ENCODE results near the gene SENP2. TPM values are rescaled to one million over a fixed set of nuclear protein-coding genes. Genes with fewer than 3 reads are reported as not detected.
"Not testable (repeated sequence)": the region's sequence is repeated elsewhere in the genome, so short reads cannot be mapped to it uniquely, and the experiment has no call there.

The SENP2 gene
- total RNA-seq, 1 donor from 2014 or later: 41.9 TPM

- H3K4me1 Mint-ChIP-seq: peaks cover 2% of the 10 kb centered on the region
- intact Hi-C loops (cut with micrococcal nuclease): no loop called here
- H3K36me3 Mint-ChIP-seq (ENCODE audit: low read depth): peaks cover 41% of the 10 kb centered on the region
- H3K27me3 Mint-ChIP-seq: no peaks in the 10 kb centered on the region
- H3K27ac Mint-ChIP-seq: peak overlapping the region; percentile 25
- H3K4me3 Mint-ChIP-seq: no peak overlapping the region
- H3K9me3 Mint-ChIP-seq: no peaks in the 10 kb centered on the region
- DNase-seq: no peak
Observed at GRCh38 chr3:185613016-185613415, 26.9 kb downstream of the SENP2 start.

GRCh38 chr3:185623939-185624665, 38.0 kb downstream of the SENP2 start:
- H3K4me1 Mint-ChIP-seq: peaks cover 9% of the 10 kb centered on the region
- H3K9me3 Mint-ChIP-seq: no peaks in the 10 kb centered on the region
- intact Hi-C loops (cut with micrococcal nuclease): no loop called here
- no peak overlapping the region for H3K4me3 Mint-ChIP-seq
- H3K27me3 Mint-ChIP-seq: no peaks in the 10 kb centered on the region
- H3K27ac Mint-ChIP-seq: no peak overlapping the region
- DNase-seq: no peak
- H3K36me3 Mint-ChIP-seq (ENCODE audit: low read depth): peaks cover 41% of the 10 kb centered on the region

- Mint-ChIP-seq H3K27me3 (no peaks in the 10 kb centered on the region), H3K9me3 (no peaks in the 10 kb centered on the region), H3K36me3 (ENCODE audit: low read depth) (peaks cover 44% of the 10 kb centered on the region), H3K4me1 (peaks cover 11% of the 10 kb centered on the region), H3K4me3 (peak overlapping the region; percentile 34), H3K27ac (peak overlapping the region; percentile 78)
- intact Hi-C loops (cut with micrococcal nuclease): no loop called here
- peak; percentile 70 for DNase-seq
Observed at GRCh38 chr3:185625784-185626183, 39.7 kb downstream of the SENP2 start.

- no peak overlapping the region for H3K27ac Mint-ChIP-seq
- intact Hi-C loops (cut with micrococcal nuclease): no loop called here
- H3K27me3 Mint-ChIP-seq: no peaks in the 10 kb centered on the region
- H3K36me3 Mint-ChIP-seq (ENCODE audit: low read depth): peaks cover 39% of the 10 kb centered on the region
- H3K4me3 Mint-ChIP-seq: no peak overlapping the region
- H3K9me3 Mint-ChIP-seq: no peaks in the 10 kb centered on the region
- H3K4me1 Mint-ChIP-seq: peaks cover 14% of the 10 kb centered on the region
- DNase-seq: no peak
Observed at GRCh38 chr3:185629554-185630181, 43.6 kb downstream of the SENP2 start.

GRCh38 chr3:185630182-185630622, 44.1 kb downstream of the SENP2 start:
- no peaks in the 10 kb centered on the region for H3K9me3 Mint-ChIP-seq
- no peak overlapping the region for H3K27ac Mint-ChIP-seq
- intact Hi-C loops (cut with micrococcal nuclease): no loop called here
- H3K4me3 Mint-ChIP-seq: no peak overlapping the region
- peaks cover 37% of the 10 kb centered on the region for H3K36me3 Mint-ChIP-seq (ENCODE audit: low read depth)
- DNase-seq: no peak
- no peaks in the 10 kb centered on the region for H3K27me3 Mint-ChIP-seq
- peaks cover 14% of the 10 kb centered on the region for H3K4me1 Mint-ChIP-seq

- no peak overlapping the region for H3K4me3 Mint-ChIP-seq
- H3K36me3 Mint-ChIP-seq (ENCODE audit: low read depth): peaks cover 30% of the 10 kb centered on the region
- peaks cover 9% of the 10 kb centered on the region for H3K4me1 Mint-ChIP-seq
- no peaks in the 10 kb centered on the region for H3K27me3 Mint-ChIP-seq
- no peak overlapping the region for H3K27ac Mint-ChIP-seq
- intact Hi-C loops (cut with micrococcal nuclease): no loop called here
- no peak for DNase-seq
- H3K9me3 Mint-ChIP-seq: no peaks in the 10 kb centered on the region
Observed at GRCh38 chr3:185631108-185631507, 45.0 kb downstream of the SENP2 start.

GRCh38 chr3:185631508-185632206, 45.6 kb downstream of the SENP2 start:
- Mint-ChIP-seq H3K36me3 (ENCODE audit: low read depth) (peaks cover 27% of the 10 kb centered on the region), H3K4me1 (peaks cover 8% of the 10 kb centered on the region), H3K4me3 (no peak overlapping the region), H3K27ac (no peak overlapping the region), H3K9me3 (no peaks in the 10 kb centered on the region), H3K27me3 (no peaks in the 10 kb centered on the region)
- intact Hi-C loops (cut with micrococcal nuclease): no loop called here
- DNase-seq: no peak

- intact Hi-C loops (cut with micrococcal nuclease): no loop called here
- H3K9me3 Mint-ChIP-seq: no peaks in the 10 kb centered on the region
Observed at GRCh38 chr3:185632996-185633395, 46.9 kb downstream of the SENP2 start.

GRCh38 chr3:185637388-185637787, 51.3 kb downstream of the SENP2 start:
- no peak overlapping the region for H3K27ac Mint-ChIP-seq
- peaks cover 6% of the 10 kb centered on the region for H3K4me1 Mint-ChIP-seq
- no peaks in the 10 kb centered on the region for H3K27me3 Mint-ChIP-seq
- H3K9me3 Mint-ChIP-seq: no peaks in the 10 kb centered on the region
- DNase-seq: no peak
- no peak overlapping the region for H3K4me3 Mint-ChIP-seq
- H3K36me3 Mint-ChIP-seq (ENCODE audit: low read depth): no peaks in the 10 kb centered on the region
- intact Hi-C loops (cut with micrococcal nuclease): no loop called here

More at GRCh38 chr3:185632996-185633395, 46.9 kb downstream of the SENP2 start:
- DNase-seq: no peak
- no peak overlapping the region for H3K4me3 Mint-ChIP-seq
- H3K27me3 Mint-ChIP-seq: no peaks in the 10 kb centered on the region
- peaks cover 19% of the 10 kb centered on the region for H3K36me3 Mint-ChIP-seq (ENCODE audit: low read depth)
- H3K27ac Mint-ChIP-seq: no peak overlapping the region
- H3K4me1 Mint-ChIP-seq: peaks cover 8% of the 10 kb centered on the region

GRCh38 chr3:185638651-185639050, 52.6 kb downstream of the SENP2 start:
- DNase-seq; H3K4me3 Mint-ChIP-seq; H3K36me3 Mint-ChIP-seq (ENCODE audit: low read depth); H3K27me3 Mint-ChIP-seq; intact Hi-C loops (cut with micrococcal nuclease); H3K27ac Mint-ChIP-seq; H3K4me1 Mint-ChIP-seq; H3K9me3 Mint-ChIP-seq: not testable (repeated sequence)

- Mint-ChIP-seq H3K4me3 (no peak overlapping the region), H3K27me3 (peaks cover 2% of the 10 kb centered on the region), H3K27ac (no peak overlapping the region), H3K4me1 (peaks cover 3% of the 10 kb centered on the region), H3K9me3 (no peaks in the 10 kb centered on the region), H3K36me3 (ENCODE audit: low read depth) (no peaks in the 10 kb centered on the region)
- no peak for DNase-seq
- intact Hi-C loops (cut with micrococcal nuclease): no loop called here
Observed at GRCh38 chr3:185639632-185640206, 53.6 kb downstream of the SENP2 start.

- no peak for DNase-seq
- H3K27me3 Mint-ChIP-seq: peaks cover 2% of the 10 kb centered on the region
- intact Hi-C loops (cut with micrococcal nuclease): no loop called here
- H3K4me1 Mint-ChIP-seq: peaks cover 2% of the 10 kb centered on the region
- no peaks in the 10 kb centered on the region for H3K9me3 Mint-ChIP-seq
- no peaks in the 10 kb centered on the region for H3K36me3 Mint-ChIP-seq (ENCODE audit: low read depth)
- no peak overlapping the region for H3K4me3 Mint-ChIP-seq
- H3K27ac Mint-ChIP-seq: no peak overlapping the region
Observed at GRCh38 chr3:185640308-185640707, 54.2 kb downstream of the SENP2 start.

GRCh38 chr3:185645191-185645590, 59.1 kb downstream of the SENP2 start:
- H3K4me1 Mint-ChIP-seq; H3K27me3 Mint-ChIP-seq; H3K4me3 Mint-ChIP-seq; H3K9me3 Mint-ChIP-seq; intact Hi-C loops (cut with micrococcal nuclease); H3K36me3 Mint-ChIP-seq (ENCODE audit: low read depth); H3K27ac Mint-ChIP-seq; DNase-seq: not testable (repeated sequence)

All from activated CD4-positive, alpha-beta T cell treated with anti-CD3 and anti-CD28 coated beads, Interleukin-2, amount 10 ng/mL, durations not matched to agents 24 days and 14 days (primary cell).